ENCODE results near the gene PAPOLB. TPM values are rescaled to one million over a fixed set of nuclear protein-coding genes. Genes with fewer than 3 reads are reported as not detected.

The PAPOLB gene
- total and polyA plus RNA-seq, 2 of the 4 experiments (the other 2 are of a cell fraction), result under 0.01 TPM; not detected in 1

GRCh38 chr7:4862156-4862555 is 326 bp upstream of the PAPOLB start:
- in situ Hi-C loops (cut with MboI; ENCODE audit: low sequenced_read_pairs) (no loop called here), intact Hi-C loops (cut with micrococcal nuclease) (no loop called here), dilution Hi-C loops (cut with HindIII; ENCODE audit: low sequenced_read_pairs, unreplicated experiment) (no loop called here)
- Histone ChIP-seq H3K27me3 (ENCODE audit: control insufficient read depth, insufficient read depth, low read length) (peaks cover 7% of the 10 kb centered on the region), H4K5ac (ENCODE audit: low read depth, low read length) (no peak overlapping the region), H3K27ac (ENCODE audit: insufficient read depth, low read length) (no peak overlapping the region), H2AK9ac (replicated peaks; ENCODE audit: low read depth, low read length, poor library complexity) (no peak overlapping the region), H2AFZ (replicated peaks; ENCODE audit: low read length, poor library complexity) (no peak overlapping the region), H3K9me1 (ENCODE audit: insufficient read depth, low read length) (no peaks in the 10 kb centered on the region), H3K4me3 (ENCODE audit: insufficient read depth, low read depth, low read length) (no peak overlapping the region), H4K20me1 (ENCODE audit: insufficient read depth, low read length) (no peaks in the 10 kb centered on the region), H4K91ac (ENCODE audit: insufficient read depth, low read depth, low read length) (no peak overlapping the region), H3K4ac (ENCODE audit: low read depth, low read length) (no peak overlapping the region), H3K4me2 (ENCODE audit: low read depth, low read length) (no peak overlapping the region), H2AK5ac (ENCODE audit: low read depth, low read length) (no peak overlapping the region), H3K56ac (ENCODE audit: extremely low read depth, insufficient read depth, low read length) (no peak overlapping the region), H3K79me1 (ENCODE audit: low read depth in 1 of 2, low read length in 2 of 2) (no peaks in the 10 kb centered on the region), H2BK5ac (ENCODE audit: low read depth, low read length, poor library complexity, severe bottlenecking) (no peak overlapping the region), H2BK120ac (ENCODE audit: low read depth, low read length) (no peak overlapping the region), H3K23ac (ENCODE audit: low read depth, low read length) (no peak overlapping the region), H3K9me3 (ENCODE audit: control insufficient read depth, insufficient read depth, low read length) (peaks cover 4% of the 10 kb centered on the region; the same call in 1 of the 2 replicates), H3K14ac (replicated peaks; ENCODE audit: low read depth, low read length) (no peak overlapping the region), H3K18ac (ENCODE audit: low read depth, low read length) (no peak overlapping the region), H3K9ac (ENCODE audit: low read depth, low read length) (no peak overlapping the region), H2BK15ac (ENCODE audit: low read depth, low read length) (no peak overlapping the region), H3K36me3 (ENCODE audit: control insufficient read depth, insufficient read depth, low read length) (no peaks in the 10 kb centered on the region), H2BK20ac (ENCODE audit: low read depth, low read length) (no peak overlapping the region), H3K4me1 (ENCODE audit: control insufficient read depth, insufficient read depth, low read length) (no peaks in the 10 kb centered on the region), H4K8ac (ENCODE audit: low read depth in 2 of 2, low read length in 2 of 2) (no peak overlapping the region)
- BruUV-seq (replicated peaks), result no TSS peak
- CTCF ChIA-PET, result no interaction called here
- no peak for DNase-seq
- POLR2A ChIA-PET (ENCODE audit: unreplicated experiment), result no interaction called here
- WGBS, 2 experiments (ENCODE audit: extremely low coverage in 2 of 2, insufficient read length in 1 of 2), result 67% methylated on average over 1 of the region's 14 CpGs; no CpG with 5 or more reads in 1 of the 2 experiments
- ATAC-seq (ENCODE audit: low read depth), result no peak
- TF ChIP-seq POLR2A (IDR thresholded peaks at IDR 0.05; ENCODE audit: low read depth, low read length) (no peak), MAFK (IDR thresholded peaks at IDR 0.05; ENCODE audit: low read depth, low read length) (no peak), FOS (IDR thresholded peaks at IDR 0.05; ENCODE audit: low read depth, low read length) (no peak), NFE2L2 (IDR thresholded peaks at IDR 0.05; ENCODE audit: low read depth, low read length) (no peak), ELK1 (IDR thresholded peaks at IDR 0.05; ENCODE audit: borderline replicate concordance, low read depth, low read length) (no peak), MXI1 (IDR thresholded peaks at IDR 0.05; ENCODE audit: borderline replicate concordance, low read depth, low read length) (no peak), SMC3 (IDR thresholded peaks at IDR 0.05; ENCODE audit: low read depth, low read length) (no peak), RCOR1 (IDR thresholded peaks at IDR 0.05; ENCODE audit: insufficient replicate concordance, low read length) (no peak), CHD1 (IDR thresholded peaks at IDR 0.05; ENCODE audit: low read depth, low read length) (no peak), MAZ (IDR thresholded peaks at IDR 0.05; ENCODE audit: borderline replicate concordance, low read depth, low read length) (no peak), CTCF (conservative IDR thresholded peaks at IDR 0.05; ENCODE audit: low read depth, low read length) (no peak), BHLHE40 (IDR thresholded peaks at IDR 0.05; ENCODE audit: low read depth, low read length) (no peak), RAD21 (IDR thresholded peaks at IDR 0.05; ENCODE audit: low read length) (no peak), USF2 (IDR thresholded peaks at IDR 0.05; ENCODE audit: low read depth, low read length) (no peak), CEBPB (IDR thresholded peaks at IDR 0.05; ENCODE audit: low read depth, low read length) (no peak), RFX5 (IDR thresholded peaks at IDR 0.05; ENCODE audit: low read depth, low read length) (no peak)
